ENCODE measurements around the gene FPGS.

Gene FPGS

GRCh38 chr9:127767410-127767809 lies 35.3 kb upstream of the FPGS start:
- Mint-ChIP-seq H3K36me3 (peaks cover 59% of the 10 kb centered on the region), H3K9me3 (no peaks in the 10 kb centered on the region), H3K27me3 (no peaks in the 10 kb centered on the region), H3K27ac (peak overlapping the region; percentile 88), H3K4me1 (peaks cover 95% of the 10 kb centered on the region), H3K4me3 (peak overlapping the region; percentile 25)
- no peak for ATAC-seq

GRCh38 chr9:127767909-127768331 lies 34.8 kb upstream of the FPGS start:
- H3K27ac Mint-ChIP-seq: peak overlapping the region; percentile 88
- no peaks in the 10 kb centered on the region for H3K9me3 Mint-ChIP-seq
- H3K36me3 Mint-ChIP-seq: peaks cover 56% of the 10 kb centered on the region
- no peak for ATAC-seq
- H3K4me3 Mint-ChIP-seq: no peak overlapping the region
- peaks cover 92% of the 10 kb centered on the region for H3K4me1 Mint-ChIP-seq
- no peaks in the 10 kb centered on the region for H3K27me3 Mint-ChIP-seq

DNA sequence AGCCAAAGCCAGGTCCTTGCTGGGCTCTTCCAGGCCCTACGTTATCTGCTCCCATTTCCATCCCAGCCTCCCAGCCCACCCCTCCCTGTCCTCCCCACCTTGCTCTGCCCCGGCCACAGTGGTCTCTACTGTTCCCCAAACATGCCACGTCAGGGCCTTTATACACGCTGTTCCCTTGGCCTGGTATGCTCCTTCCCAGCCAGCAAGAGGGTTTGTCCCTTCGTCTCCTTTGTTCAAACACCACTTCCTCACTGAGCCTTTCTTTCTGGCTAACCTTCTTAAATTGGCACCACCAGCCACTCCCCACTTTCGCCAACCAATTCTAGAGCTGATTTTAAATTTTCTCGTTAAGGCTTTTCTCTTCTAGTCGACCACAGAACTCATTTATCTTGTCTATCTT lies 34.0 kb upstream of the FPGS start:
- peaks cover 92% of the 10 kb centered on the region for H3K4me1 Mint-ChIP-seq
- no peaks in the 10 kb centered on the region for H3K27me3 Mint-ChIP-seq
- H3K9me3 Mint-ChIP-seq: no peaks in the 10 kb centered on the region
- peak overlapping the region; percentile 83 for H3K27ac Mint-ChIP-seq
- ATAC-seq: no peak
- peaks cover 55% of the 10 kb centered on the region for H3K36me3 Mint-ChIP-seq
- no peak overlapping the region for H3K4me3 Mint-ChIP-seq

DNA sequence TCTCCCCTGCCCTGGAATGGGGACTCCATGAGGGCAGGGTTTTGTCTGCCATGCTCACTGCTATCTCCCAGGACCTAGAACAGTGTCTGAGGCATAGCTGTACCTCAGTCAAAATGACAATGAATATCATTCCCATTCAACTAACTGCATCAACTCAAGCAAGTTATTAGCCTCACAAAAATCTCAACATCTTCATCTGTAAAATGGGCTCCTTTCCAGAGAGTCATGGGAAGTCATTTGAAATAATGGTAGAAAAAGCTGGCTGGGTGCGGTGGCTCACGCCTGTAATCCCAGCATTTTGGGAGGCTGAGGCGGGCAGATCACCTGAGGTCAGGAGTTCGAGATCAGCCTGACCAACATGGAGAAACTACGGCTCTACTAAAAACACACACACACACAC lies 33.6 kb upstream of the FPGS start:
- Mint-ChIP-seq H3K27me3 (no peaks in the 10 kb centered on the region), H3K9me3 (no peaks in the 10 kb centered on the region), H3K4me3 (peak overlapping the region; percentile 2), H3K4me1 (peaks cover 92% of the 10 kb centered on the region), H3K27ac (peak overlapping the region; percentile 83), H3K36me3 (peaks cover 55% of the 10 kb centered on the region)
- ATAC-seq: no peak

- no peak for ATAC-seq
- peaks cover 48% of the 10 kb centered on the region for H3K36me3 Mint-ChIP-seq
- peaks cover 91% of the 10 kb centered on the region for H3K4me1 Mint-ChIP-seq
- H3K4me3 Mint-ChIP-seq: peak overlapping the region; percentile 94
- no peaks in the 10 kb centered on the region for H3K9me3 Mint-ChIP-seq
- no peaks in the 10 kb centered on the region for H3K27me3 Mint-ChIP-seq
- H3K27ac Mint-ChIP-seq: peak overlapping the region; percentile 83
Measured at GRCh38 chr9:127769929-127770582, 32.6 kb upstream of the FPGS start.

GRCh38 chr9:127770583-127770904 lies 32.1 kb upstream of the FPGS start:
- no peak for ATAC-seq
- no peaks in the 10 kb centered on the region for H3K27me3 Mint-ChIP-seq
- peaks cover 44% of the 10 kb centered on the region for H3K36me3 Mint-ChIP-seq
- no peaks in the 10 kb centered on the region for H3K9me3 Mint-ChIP-seq
- peak overlapping the region; percentile 83 for H3K27ac Mint-ChIP-seq
- H3K4me1 Mint-ChIP-seq: peaks cover 86% of the 10 kb centered on the region
- peak overlapping the region; percentile 94 for H3K4me3 Mint-ChIP-seq

DNA sequence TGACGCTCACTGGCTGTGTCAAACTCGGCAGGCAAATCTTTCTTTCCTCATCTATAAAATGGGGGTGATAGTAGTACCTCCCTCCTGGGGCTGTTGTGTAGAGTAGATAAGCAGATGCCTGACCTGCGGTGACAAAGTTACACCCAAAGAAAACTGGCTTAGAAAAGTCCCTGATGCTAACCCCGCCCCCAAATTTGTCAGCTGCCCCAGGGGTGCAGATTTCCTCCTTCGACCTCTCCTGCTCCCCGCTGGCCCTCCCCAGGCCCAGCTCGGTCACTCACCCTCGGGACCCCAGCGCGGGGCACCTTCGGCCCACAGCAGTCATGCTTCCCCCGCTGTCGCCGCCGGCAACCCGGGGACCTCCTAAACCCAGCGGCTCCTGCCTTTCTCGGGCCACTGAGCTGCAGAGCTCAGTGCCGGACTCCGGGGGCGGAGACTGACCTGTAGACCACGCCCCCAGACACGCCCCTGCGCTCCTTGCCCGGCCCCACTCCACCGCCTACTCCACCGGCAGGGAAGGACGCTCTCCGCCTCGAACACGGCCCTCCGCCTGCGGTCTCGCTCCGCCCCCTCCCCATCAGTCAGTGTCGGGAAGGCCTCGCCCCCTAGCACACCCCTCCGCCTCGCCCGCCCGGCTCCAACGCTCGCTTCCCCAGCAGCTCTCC lies 31.6 kb upstream of the FPGS start:
- Mint-ChIP-seq H3K27me3 (no peaks in the 10 kb centered on the region), H3K4me1 (peaks cover 82% of the 10 kb centered on the region)
- ATAC-seq: peak; percentile 96

GRCh38 chr9:127771570-127772189 lies 31.0 kb upstream of the FPGS start:
- no peaks in the 10 kb centered on the region for H3K27me3 Mint-ChIP-seq
- H3K9me3 Mint-ChIP-seq: no peaks in the 10 kb centered on the region
- H3K4me3 Mint-ChIP-seq: peak overlapping the region; percentile 94
- H3K27ac Mint-ChIP-seq: peak overlapping the region; percentile 83
- no peak for ATAC-seq
- peaks cover 32% of the 10 kb centered on the region for H3K36me3 Mint-ChIP-seq
- H3K4me1 Mint-ChIP-seq: peaks cover 82% of the 10 kb centered on the region

More for the DNA sequence above, 31.6 kb upstream of the FPGS start:
- peak overlapping the region; percentile 83 for H3K27ac Mint-ChIP-seq
- H3K9me3 Mint-ChIP-seq: no peaks in the 10 kb centered on the region
- peaks cover 39% of the 10 kb centered on the region for H3K36me3 Mint-ChIP-seq
- H3K4me3 Mint-ChIP-seq: peak overlapping the region; percentile 94

DNA sequence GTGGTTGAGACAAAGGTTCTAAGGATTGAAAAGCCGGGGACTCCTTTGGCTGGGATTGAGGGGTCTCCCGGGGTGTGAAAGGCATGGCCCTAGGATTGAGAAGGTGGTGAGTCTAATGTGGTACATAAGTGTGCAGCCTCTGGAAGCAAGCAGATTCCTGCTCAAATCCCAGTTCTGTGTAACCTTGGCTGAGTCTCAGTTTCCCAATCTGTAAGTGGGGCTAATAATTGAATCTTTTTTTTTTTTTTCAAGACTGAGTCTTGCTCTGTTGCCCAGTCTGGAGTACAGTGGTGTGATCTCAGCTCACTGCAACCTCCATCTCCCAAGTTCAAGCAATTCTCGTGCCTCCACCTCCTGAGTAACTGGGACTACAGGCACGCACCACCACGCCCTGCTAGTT lies 30.1 kb upstream of the FPGS start:
- no peak overlapping the region for H3K4me3 Mint-ChIP-seq
- H3K9me3 Mint-ChIP-seq: no peaks in the 10 kb centered on the region
- no peaks in the 10 kb centered on the region for H3K27me3 Mint-ChIP-seq
- peaks cover 78% of the 10 kb centered on the region for H3K4me1 Mint-ChIP-seq
- H3K36me3 Mint-ChIP-seq: peaks cover 27% of the 10 kb centered on the region
- H3K27ac Mint-ChIP-seq: no peak overlapping the region
- ATAC-seq: no peak

DNA sequence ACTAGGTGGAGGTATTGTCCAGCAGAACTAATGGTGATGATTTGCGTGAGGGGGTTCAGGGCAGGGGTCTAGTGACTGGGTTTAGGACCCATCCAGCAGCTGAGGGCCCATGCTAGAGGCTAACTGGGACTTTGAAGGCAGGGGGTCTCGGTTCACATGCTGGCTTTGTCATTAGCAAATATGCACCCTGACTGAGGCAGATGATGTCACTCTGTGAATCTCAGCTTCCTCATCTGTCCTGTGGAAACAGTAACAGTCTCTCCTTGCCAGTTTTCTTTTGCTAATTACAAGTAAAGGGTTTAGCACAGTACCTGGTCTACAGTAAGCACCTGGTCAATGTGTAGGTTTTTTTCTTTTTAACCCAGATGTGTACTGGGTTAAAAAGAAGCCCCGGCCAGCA lies 29.4 kb upstream of the FPGS start:
- H3K27ac Mint-ChIP-seq: peak overlapping the region; percentile 60
- H3K4me1 Mint-ChIP-seq: peaks cover 77% of the 10 kb centered on the region
- H3K4me3 Mint-ChIP-seq: no peak overlapping the region
- peaks cover 32% of the 10 kb centered on the region for H3K36me3 Mint-ChIP-seq
- no peaks in the 10 kb centered on the region for H3K9me3 Mint-ChIP-seq
- H3K27me3 Mint-ChIP-seq: no peaks in the 10 kb centered on the region
- no peak for ATAC-seq

- Mint-ChIP-seq H3K4me3 (peak overlapping the region; percentile 8), H3K9me3 (no peaks in the 10 kb centered on the region), H3K4me1 (peaks cover 77% of the 10 kb centered on the region), H3K27ac (peak overlapping the region; percentile 60), H3K27me3 (no peaks in the 10 kb centered on the region), H3K36me3 (peaks cover 30% of the 10 kb centered on the region)
- no peak for ATAC-seq
Measured at GRCh38 chr9:127773981-127774380, 28.7 kb upstream of the FPGS start.

DNA sequence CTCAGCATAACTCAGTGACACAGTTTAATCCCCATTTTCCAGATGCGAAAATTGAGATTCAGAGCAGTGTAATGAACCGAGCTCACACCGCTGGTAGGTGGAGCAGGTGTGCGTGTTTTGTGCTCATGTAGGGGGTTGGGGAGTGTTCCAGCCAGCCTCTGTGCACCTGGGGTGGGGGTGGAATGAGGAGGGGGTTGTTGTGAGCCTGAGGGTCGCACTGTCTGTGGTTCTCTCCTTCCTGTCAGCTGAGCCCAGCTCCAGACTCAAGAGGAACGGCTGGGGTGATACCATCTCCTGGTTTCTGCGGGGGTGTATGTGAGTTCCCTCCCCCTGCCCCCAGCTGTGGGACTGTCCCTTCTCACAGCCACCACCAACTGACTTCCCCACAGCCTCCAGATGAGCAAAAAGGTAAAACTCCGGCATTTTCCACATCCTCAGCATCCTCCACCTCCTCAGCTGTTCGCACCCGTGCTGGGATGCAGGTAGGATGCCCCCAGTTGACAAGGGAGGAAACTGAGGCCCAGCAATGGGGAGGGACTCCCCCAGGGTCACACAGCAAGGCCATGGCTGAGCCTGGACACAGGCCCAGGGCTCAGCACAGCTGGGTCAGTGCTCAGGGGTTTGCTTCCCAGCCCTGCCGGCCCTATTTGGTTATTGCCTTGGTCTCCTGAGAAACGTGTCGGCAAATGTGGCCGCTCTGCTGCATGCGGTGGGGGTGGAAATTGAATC lies 26.3 kb upstream of the FPGS start:
- Mint-ChIP-seq H3K4me1 (peaks cover 71% of the 10 kb centered on the region), H3K4me3 (peak overlapping the region; percentile 95), H3K27me3 (no peaks in the 10 kb centered on the region), H3K9me3 (no peaks in the 10 kb centered on the region), H3K36me3 (peaks cover 28% of the 10 kb centered on the region), H3K27ac (peak overlapping the region; percentile 92)
- ATAC-seq: peak; percentile 64

DNA sequence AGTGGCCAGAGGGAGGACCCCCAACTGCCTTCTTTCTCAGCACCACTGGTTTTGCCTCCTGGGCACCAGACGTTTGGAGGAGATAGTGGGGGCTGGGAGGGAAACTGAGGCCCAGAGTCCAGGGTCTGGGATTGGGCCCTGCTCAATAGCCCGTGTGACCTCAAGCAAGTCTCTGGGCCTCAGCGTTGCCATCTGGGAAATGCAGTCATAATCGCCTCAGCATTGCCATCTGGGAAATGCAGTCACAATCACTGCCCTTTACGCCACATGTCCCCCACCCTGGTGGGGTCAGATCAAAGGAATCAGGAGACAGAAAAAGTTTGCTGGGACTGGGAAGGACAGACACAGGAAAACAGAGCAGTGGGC lies 25.8 kb upstream of the FPGS start:
- no peak for ATAC-seq
- no peaks in the 10 kb centered on the region for H3K9me3 Mint-ChIP-seq
- peak overlapping the region; percentile 92 for H3K27ac Mint-ChIP-seq
- peaks cover 28% of the 10 kb centered on the region for H3K36me3 Mint-ChIP-seq
- no peaks in the 10 kb centered on the region for H3K27me3 Mint-ChIP-seq
- H3K4me1 Mint-ChIP-seq: peaks cover 71% of the 10 kb centered on the region
- H3K4me3 Mint-ChIP-seq: peak overlapping the region; percentile 95

GRCh38 chr9:127777368-127777980 lies 25.2 kb upstream of the FPGS start:
- H3K27me3 Mint-ChIP-seq: no peaks in the 10 kb centered on the region
- H3K27ac Mint-ChIP-seq: peak overlapping the region; percentile 92
- peak overlapping the region; percentile 95 for H3K4me3 Mint-ChIP-seq
- H3K9me3 Mint-ChIP-seq: no peaks in the 10 kb centered on the region
- peaks cover 28% of the 10 kb centered on the region for H3K36me3 Mint-ChIP-seq
- H3K4me1 Mint-ChIP-seq: peaks cover 68% of the 10 kb centered on the region
- no peak for ATAC-seq
